ENCODE measurements around the gene TMEM44.

TMEM44 gene

DNA sequence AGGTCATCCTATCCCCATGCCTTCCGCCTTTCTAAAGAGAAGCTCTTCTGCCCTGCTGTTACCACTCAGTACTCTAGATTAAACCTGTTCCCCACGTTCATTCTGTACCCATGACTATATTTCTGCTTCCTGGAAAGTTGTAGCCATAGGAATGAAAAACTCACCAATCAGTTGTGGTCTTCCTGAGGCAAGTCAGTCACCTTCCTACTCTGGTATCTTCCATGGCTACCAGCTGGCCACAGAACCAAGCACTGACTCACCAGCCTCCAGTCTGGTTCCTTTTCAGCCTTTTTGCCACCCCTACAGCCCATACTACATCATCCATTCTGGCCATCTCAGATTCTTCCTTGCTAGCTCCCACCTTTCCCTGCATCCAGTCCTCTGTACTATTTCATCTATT is 46.4 kb downstream of the TMEM44 start:
- H3K27me3 Mint-ChIP-seq: no peaks in the 10 kb centered on the region
- peaks cover 10% of the 10 kb centered on the region for H3K9me3 Mint-ChIP-seq (ENCODE audit: low read depth)
- no peak overlapping the region for H3K4me3 Mint-ChIP-seq
- H3K27ac Mint-ChIP-seq: no peak overlapping the region
- H3K36me3 Mint-ChIP-seq: peaks cover 6% of the 10 kb centered on the region
- peaks cover 18% of the 10 kb centered on the region for H3K4me1 Mint-ChIP-seq (ENCODE audit: low read depth)

DNA sequence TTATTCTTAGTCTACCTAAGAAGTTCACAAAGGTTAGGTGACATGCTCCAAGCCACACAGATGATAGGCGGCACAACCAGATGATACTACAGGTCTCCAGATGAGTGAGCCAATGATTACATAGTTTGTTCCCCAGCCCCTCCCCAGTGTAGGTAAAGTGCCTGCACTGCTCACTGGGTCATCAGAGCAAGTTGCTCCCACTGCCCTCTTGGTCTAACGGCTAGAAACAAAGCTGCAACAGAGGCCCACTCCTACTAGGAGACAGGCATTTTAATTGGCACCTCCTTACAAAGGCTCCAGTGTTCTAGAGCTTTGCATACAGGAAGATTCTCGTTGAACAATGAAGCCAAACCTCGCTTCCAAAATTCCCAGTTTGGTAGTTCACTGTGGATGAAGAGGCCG is 47.3 kb downstream of the TMEM44 start:
- Mint-ChIP-seq H3K27ac (peak overlapping the region; percentile 11), H3K4me3 (peak overlapping the region; percentile 28), H3K36me3 (peaks cover 6% of the 10 kb centered on the region), H3K27me3 (no peaks in the 10 kb centered on the region), H3K4me1 (ENCODE audit: low read depth) (peaks cover 18% of the 10 kb centered on the region), H3K9me3 (ENCODE audit: low read depth) (peaks cover 10% of the 10 kb centered on the region)

DNA sequence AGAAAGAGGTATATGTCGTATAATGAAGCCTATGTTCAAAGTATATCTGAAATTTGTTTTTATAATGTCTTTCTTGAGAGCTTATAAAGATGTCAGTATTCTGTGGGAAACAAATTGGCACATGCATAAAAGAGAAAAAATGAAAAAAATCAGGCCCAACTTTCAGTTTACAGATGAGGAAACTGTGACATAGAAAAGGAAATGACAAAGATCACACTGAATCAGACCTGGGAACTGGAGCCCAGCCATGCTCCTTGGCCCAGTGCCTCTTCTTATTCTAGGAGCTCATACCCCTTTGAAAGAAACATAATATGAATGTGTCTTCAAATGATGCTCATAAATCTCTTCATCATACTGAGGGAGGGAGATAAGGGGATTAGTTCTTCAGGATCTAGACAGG is 48.4 kb downstream of the TMEM44 start:
- Mint-ChIP-seq H3K4me1 (ENCODE audit: low read depth) (peaks cover 18% of the 10 kb centered on the region), H3K36me3 (peaks cover 5% of the 10 kb centered on the region), H3K27ac (peak overlapping the region; percentile 93), H3K27me3 (no peaks in the 10 kb centered on the region), H3K9me3 (ENCODE audit: low read depth) (peaks cover 10% of the 10 kb centered on the region), H3K4me3 (peak overlapping the region; percentile 95)

DNA sequence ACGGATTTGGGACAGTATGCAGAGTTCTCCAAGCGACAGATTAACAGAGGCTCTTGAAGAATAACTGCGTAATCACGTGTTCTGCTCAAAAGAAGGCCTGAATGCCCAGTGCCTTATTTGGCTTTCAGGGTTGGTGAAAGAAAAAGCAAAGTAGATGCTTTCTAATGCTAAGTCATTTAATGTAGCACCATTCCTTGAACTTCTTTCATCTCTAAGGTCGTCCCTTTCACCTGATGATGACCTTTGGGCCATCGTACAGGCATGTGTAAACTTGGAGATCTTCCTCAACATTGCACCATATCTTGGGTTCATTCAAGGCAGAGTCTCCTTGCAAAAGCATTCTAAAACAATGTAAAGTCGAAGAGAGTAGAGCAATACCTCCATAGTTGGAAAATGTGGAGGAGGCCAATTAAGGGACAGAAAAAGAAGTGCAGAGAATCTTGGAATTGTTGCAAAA is 48.9 kb downstream of the TMEM44 start:
- no peaks in the 10 kb centered on the region for H3K27me3 Mint-ChIP-seq
- peaks cover 4% of the 10 kb centered on the region for H3K36me3 Mint-ChIP-seq
- H3K4me1 Mint-ChIP-seq (ENCODE audit: low read depth): peaks cover 18% of the 10 kb centered on the region
- peak overlapping the region; percentile 93 for H3K27ac Mint-ChIP-seq
- peaks cover 10% of the 10 kb centered on the region for H3K9me3 Mint-ChIP-seq (ENCODE audit: low read depth)
- H3K4me3 Mint-ChIP-seq: peak overlapping the region; percentile 95

DNA sequence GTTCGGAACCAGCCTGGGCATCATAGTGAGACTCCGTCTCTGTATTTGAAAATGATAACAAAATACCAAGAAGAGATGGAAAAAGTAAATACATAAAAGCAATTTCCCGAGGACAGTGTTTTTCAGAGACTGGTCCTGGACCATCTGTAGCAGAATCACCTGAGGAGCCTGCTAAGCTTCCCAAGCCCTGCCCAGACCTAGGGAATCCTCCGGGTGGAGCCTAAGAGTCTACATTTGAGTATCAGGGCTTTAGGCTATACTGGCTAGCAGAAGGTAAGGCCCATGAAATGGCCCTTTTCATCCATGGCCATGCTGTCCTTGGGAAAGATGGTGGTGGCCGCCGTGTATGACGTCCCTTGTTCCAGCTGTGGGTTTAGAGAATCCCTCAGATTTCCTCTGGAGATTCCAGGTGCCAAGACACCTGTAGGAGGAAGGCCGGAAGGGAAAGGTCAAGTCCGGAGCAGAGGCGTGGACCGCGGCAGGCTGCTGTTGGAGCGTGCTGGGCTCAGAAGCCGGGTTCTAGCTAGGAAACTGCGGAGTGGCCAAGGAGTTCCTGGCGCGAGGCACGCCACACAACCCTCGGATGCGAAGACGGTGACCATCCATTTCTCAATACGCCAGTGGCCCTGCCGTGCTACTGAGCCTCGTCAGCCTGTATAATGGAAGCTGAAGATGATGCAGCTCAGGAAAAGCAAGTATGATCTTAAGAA is 50.9 kb downstream of the TMEM44 start:
- H3K27me3 Mint-ChIP-seq: no peaks in the 10 kb centered on the region
- peaks cover 4% of the 10 kb centered on the region for H3K36me3 Mint-ChIP-seq
- H3K4me3 Mint-ChIP-seq: peak overlapping the region; percentile 53
- H3K4me1 Mint-ChIP-seq (ENCODE audit: low read depth): peaks cover 22% of the 10 kb centered on the region
- H3K9me3 Mint-ChIP-seq (ENCODE audit: low read depth): peaks cover 10% of the 10 kb centered on the region
- H3K27ac Mint-ChIP-seq: peak overlapping the region; percentile 41

DNA sequence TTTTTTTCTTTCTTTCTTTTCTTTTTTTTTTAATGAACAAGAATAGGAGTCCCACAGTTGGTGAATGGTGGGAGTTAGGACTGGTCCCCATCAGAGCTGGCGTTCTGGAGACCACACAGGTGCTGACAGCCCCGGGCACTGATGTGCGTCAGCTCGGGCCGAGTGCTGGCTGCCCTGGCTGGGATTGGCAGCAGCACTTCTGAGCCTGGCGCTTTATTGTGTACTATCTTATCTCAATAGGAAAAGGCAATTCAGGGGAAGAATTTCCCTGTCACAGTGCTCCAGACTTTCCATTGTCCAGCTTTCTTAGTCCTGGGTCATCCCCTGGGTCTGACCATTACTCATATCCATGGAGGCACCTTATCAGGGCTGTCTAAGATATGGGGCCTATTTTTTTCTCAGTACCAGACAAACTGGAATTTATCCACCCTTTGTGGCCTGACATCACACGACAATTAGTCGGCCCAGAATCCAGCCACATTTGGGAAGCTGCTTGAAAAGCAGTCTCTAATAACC is 54.1 kb downstream of the TMEM44 start:
- H3K27ac Mint-ChIP-seq: no peak overlapping the region
- no peaks in the 10 kb centered on the region for H3K27me3 Mint-ChIP-seq
- no peak overlapping the region for H3K4me3 Mint-ChIP-seq
- H3K36me3 Mint-ChIP-seq: no peaks in the 10 kb centered on the region
- H3K4me1 Mint-ChIP-seq (ENCODE audit: low read depth): peaks cover 9% of the 10 kb centered on the region
- H3K9me3 Mint-ChIP-seq (ENCODE audit: low read depth): no peaks in the 10 kb centered on the region

DNA sequence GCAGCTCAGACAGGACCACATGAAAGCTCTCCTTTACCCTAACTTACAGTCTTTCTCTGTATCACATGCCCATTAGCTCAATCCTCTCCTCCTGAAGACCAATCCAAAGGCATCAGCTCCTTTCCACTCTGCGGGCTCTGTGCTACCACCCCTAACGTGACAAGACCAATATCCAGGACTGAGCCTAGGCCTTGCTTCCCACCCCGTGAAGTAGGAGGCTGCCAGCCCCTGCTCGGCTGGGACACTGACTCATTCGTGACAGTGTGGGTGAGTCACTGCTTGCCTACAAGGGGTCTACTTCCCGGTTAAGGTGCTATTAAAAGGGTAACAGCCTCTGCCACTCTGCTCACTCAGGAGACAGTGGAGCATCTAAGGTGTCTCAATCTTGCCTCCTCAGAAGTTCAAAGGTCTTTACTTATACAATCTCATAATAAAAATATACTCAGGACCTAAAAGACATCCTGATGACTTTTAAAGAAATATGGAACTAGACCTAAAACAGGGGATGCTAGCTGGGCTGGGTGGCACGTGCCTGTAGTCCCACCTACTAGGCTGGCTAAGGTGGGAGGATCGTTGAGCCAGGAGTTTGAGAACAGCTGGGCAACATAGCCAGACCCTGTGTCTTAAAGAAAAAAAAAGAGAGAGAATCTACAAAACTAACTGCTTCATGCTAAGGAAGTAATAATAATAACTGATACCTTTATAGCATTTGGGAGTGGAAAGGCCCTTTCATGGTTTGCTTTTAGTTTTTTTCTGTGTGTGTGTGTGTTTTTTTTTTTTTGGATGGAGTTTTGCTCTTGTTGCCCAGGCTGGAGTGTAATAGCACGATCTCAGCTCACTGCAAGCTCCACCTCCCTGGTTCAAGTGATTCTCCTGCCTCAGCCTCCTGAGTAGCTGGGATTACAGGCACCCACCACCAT is 55.0 kb downstream of the TMEM44 start:
- no peaks in the 10 kb centered on the region for H3K36me3 Mint-ChIP-seq
- H3K4me1 Mint-ChIP-seq (ENCODE audit: low read depth): peaks cover 4% of the 10 kb centered on the region
- H3K27ac Mint-ChIP-seq: no peak overlapping the region

DNA sequence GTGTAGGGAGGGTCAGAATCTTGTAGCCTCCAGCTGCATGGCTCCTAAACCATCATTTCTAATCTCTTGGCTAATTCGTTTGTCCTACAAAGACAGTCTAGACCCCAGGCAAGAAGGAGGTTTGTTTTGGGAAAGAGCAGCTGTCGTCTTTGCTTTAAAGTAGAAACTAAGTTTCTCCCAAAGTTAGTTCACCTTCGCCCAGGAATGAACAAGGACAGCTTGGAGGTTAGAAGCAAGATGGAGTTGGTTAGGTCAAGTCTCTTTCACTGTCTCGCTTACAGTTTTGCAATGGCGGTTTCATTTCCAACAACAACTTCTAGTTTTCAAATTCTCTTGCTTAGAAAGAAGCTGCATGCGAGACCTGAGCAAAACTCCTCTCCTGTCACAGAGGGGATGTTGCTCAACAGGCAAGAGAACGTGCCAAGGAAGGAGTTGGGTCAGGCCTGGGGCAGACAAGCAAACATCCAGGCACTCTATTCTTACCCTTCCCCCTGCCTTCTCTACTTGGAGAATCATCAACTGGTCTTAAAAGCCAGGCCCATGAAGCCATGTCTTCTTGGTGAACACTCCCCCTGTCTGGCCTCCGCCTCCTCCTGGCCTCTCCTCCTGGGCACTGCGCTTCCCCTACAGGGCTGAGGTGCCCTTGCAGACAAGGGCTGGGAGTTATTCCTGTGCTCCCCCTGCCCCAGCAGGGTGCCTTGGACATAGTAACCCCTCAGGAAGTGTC is 57.6 kb downstream of the TMEM44 start:
- Mint-ChIP-seq H3K27ac (no peak overlapping the region), H3K27me3 (peaks cover 6% of the 10 kb centered on the region), H3K4me1 (ENCODE audit: low read depth) (peaks cover 4% of the 10 kb centered on the region), H3K4me3 (no peak overlapping the region), H3K9me3 (ENCODE audit: low read depth) (no peaks in the 10 kb centered on the region), H3K36me3 (no peaks in the 10 kb centered on the region)

More for the DNA sequence above, 55.0 kb downstream of the TMEM44 start:
- Mint-ChIP-seq H3K27me3 (peaks cover 2% of the 10 kb centered on the region), H3K9me3 (ENCODE audit: low read depth) (no peaks in the 10 kb centered on the region), H3K4me3 (no peak overlapping the region)

DNA sequence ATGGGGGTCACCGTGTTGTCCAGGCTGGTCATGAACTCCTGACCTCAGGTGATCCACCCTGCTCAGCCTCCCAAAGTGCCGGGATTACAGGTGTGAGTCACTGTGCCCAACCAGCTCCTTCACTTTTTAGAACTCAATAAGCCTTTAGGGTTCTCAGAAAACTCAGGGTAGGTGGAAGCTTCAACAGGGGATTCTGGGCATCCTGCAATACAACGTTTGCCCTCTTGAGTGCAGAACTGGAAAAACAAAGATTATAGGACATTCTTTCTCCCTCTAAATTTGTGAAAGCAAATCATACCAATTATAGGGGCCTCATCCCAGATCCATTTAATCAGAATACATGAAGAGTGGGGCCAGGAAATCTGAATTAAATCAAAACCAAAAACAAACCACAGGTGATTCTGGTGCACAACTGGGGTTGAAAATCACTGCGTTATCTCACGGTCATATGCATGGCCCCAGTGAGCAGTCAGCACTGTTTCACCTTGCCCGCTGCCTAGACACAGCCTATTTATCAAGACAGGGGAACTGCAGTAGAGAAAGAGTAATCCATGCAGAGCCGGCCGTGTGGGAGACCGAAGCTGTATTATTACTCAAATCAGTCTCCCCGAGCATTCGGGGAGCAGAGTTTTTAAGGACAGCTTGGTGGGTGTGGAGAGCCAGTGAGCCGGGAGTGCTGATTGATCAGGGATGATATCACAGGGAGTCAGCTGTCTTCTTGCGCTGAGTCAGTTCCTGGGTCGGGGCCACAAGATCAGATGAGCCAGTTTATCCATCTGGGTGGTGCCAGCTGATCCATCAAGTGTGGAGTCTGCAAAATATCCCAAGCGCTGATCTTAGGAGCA is 58.4 kb downstream of the TMEM44 start:
- peaks cover 4% of the 10 kb centered on the region for H3K4me1 Mint-ChIP-seq (ENCODE audit: low read depth)
- no peak overlapping the region for H3K4me3 Mint-ChIP-seq
- H3K27me3 Mint-ChIP-seq: peaks cover 6% of the 10 kb centered on the region
- H3K9me3 Mint-ChIP-seq (ENCODE audit: low read depth): no peaks in the 10 kb centered on the region
- no peak overlapping the region for H3K27ac Mint-ChIP-seq
- H3K36me3 Mint-ChIP-seq: no peaks in the 10 kb centered on the region

DNA sequence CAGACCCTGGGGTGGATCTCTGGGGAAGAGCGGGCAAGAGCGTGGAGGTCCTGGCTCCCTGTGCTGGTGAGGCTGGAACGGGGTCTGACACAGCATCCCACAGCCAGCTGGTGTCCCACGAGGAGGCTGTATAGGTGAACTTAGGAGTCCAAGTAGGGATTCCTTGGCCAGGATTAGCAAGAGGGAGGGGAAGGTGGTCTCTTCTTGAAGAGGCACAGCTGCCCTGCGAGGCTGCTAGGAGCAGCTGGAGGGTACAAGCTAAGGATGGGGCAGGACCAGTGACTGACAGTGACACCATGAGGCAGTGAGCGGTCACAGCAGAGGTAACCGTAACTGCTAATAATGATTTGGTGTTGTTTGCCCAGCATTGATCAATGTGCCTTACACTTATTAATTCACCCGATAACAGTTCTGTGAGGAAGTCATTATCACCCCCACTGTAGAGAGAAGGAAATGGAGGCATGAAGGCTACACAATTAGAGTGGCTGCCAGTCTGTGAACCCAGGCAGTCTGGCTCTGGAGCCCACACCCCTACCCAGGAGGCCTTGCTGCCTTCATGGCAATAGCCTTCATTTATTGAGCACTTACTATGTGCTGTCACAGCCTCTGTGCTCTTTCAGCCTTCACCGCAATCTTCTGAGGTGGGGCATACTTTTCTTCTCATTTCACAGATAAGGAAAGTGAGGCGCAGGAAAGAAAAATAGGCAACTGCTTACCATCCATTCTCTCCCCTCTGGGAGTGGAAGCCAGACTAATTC is 59.4 kb downstream of the TMEM44 start:
- Mint-ChIP-seq H3K36me3 (no peaks in the 10 kb centered on the region), H3K27ac (no peak overlapping the region), H3K4me1 (ENCODE audit: low read depth) (peaks cover 4% of the 10 kb centered on the region), H3K9me3 (ENCODE audit: low read depth) (no peaks in the 10 kb centered on the region), H3K27me3 (peaks cover 6% of the 10 kb centered on the region), H3K4me3 (no peak overlapping the region)

DNA sequence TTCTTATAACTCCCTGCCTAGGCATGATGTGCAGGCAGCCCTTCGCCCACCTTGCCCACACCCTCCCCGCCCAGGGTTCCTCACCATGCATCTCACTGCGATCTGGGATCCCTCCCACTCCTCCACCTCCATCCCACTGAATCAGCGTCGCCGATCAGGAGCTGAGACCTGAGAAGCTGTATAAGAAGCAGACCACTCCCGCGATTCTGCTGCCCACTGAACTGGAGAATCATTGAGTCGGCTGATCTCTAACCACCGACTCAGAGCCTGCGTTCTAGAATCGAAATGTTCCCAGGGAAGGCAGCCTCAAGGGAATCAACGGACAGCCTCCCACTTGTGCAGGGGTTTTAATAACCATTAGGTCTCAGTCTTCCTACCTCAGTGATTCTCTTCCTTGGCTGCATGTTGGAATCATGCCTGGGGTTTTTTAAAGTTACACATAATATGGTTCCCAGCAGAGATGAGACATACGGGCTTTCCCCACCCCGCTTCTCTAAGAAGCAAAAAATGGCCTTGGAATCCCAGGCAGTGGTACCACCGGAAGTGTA is 60.2 kb downstream of the TMEM44 start:
- Mint-ChIP-seq H3K27me3 (peaks cover 6% of the 10 kb centered on the region), H3K4me1 (ENCODE audit: low read depth) (no peaks in the 10 kb centered on the region), H3K27ac (no peak overlapping the region), H3K9me3 (ENCODE audit: low read depth) (no peaks in the 10 kb centered on the region), H3K4me3 (no peak overlapping the region), H3K36me3 (no peaks in the 10 kb centered on the region)

DNA sequence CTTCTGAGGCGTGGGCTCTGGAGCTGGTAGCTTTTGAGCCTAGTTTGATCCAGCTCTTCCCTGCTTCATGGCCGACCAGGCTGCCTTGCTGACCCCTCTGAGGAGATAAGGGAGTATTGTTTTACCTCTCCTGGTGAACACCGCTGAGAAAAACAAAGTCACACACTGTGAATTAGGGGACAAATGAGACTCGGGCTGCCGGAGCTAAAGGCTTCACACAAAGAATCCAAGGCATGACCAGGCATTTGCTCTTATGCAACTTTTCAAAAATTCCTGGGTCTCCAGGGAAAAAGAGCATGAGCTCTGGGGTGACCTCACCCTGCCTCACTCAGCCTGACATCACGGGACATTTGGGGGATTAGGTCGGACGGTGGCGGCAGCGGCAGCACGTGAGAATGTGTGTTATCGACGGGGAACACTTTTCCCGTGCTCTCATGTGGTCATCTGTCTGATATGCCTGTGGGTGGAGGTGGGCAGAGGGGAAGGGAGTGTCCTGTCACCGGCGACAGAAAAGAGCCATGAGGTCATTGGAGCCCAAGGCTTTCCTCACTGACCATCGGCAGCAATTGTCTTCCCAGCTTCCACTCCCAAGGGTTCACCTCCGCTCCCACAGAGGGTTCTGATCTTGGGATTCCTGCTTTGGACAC is 61.0 kb downstream of the TMEM44 start:
- Mint-ChIP-seq H3K9me3 (ENCODE audit: low read depth) (no peaks in the 10 kb centered on the region), H3K27me3 (peaks cover 6% of the 10 kb centered on the region), H3K36me3 (no peaks in the 10 kb centered on the region), H3K4me1 (ENCODE audit: low read depth) (no peaks in the 10 kb centered on the region), H3K4me3 (no peak overlapping the region), H3K27ac (no peak overlapping the region)
